Prostate gland (tissue), 2 donors: ENCODE measurements around the gene ASCC3.

Source experiments
- CTCF ChIP-seq, 4 experiments: fragments of 200-600 bp in 2 of 4; fragments of 450-650 bp in 2 of 4; sonication (generic) in 2 of 4; IDR thresholded peaks; 1 replicate in 3 of 4; 2 replicates in 1 of 4; pipeline ENCODE4 v1.5.1; 2016 to 2019; ENCODE audit warnings: antibody characterized with exemption in 4 of 4, mild to moderate bottlenecking in 2 of 4, moderate library complexity in 2 of 4
- POLR2A ChIP-seq: fragments of 450-650 bp; IDR thresholded peaks from one replicate; pipeline ENCODE4 v1.6.1; 2016; ENCODE audit warnings: antibody characterized with exemption, mild to moderate bottlenecking
- POLR2AphosphoS5 ChIP-seq: sonication (generic); formaldehyde crosslinking; IDR thresholded peaks from one replicate; pipeline ENCODE4 v1.6.1; 2017; ENCODE audit warnings: antibody characterized with exemption

GRCh38 chr6:100706491-100706890 is 174.6 kb downstream of the ASCC3 start:
- no peak for TF ChIP-seq POLR2AphosphoS5
- no peak for TF ChIP-seq POLR2A
- TF ChIP-seq CTCF (IDR thresholded peaks at IDR 0.05): no peak
